Natural killer cell (primary cell): Measurements from ENCODE around the gene ANKH. TPM values are rescaled to one million over a fixed set of nuclear protein-coding genes. Genes with fewer than 3 reads are reported as not detected.
A peak's percentile ranks its signal among the peaks of the same experiment; 100 is the strongest.
"Not testable (repeated sequence)": the region's sequence is repeated elsewhere in the genome, so short reads cannot be mapped to it uniquely, and the experiment has no call there.

Source experiments
- ATAC-seq, 3 donors: fragments of 150-1000 bp in 2 of 3; fragments of 200-7000 bp in 1 of 3; cut with Tn5 transposase; 1 replicate in 1 of 3; 2 replicates in 2 of 3; pipeline ENCODE4 v1.10.0; 2021; ENCODE audit warnings: mild to moderate bottlenecking in 2 of 3, moderate library complexity in 2 of 3
- DNase-seq, 2 donors: peaks; one replicate each; pipeline versions ENCODE4 v3.0.0 to v3.0.0-alpha.2; 2013 to 2021; ENCODE audit warnings: mixed read lengths in 1 of 2
- H3K27ac ChIP-seq: one replicate; pipeline ENCODE4 v1.5.1; 2013; ENCODE audit warnings: mild to moderate bottlenecking, low read length
- H3K27me3 ChIP-seq: one replicate; pipeline ENCODE4 v1.6.1; 2013; ENCODE audit warnings: low read length; ENCODE audit not compliant: control insufficient read depth, insufficient read depth
- H3K36me3 ChIP-seq: one replicate; pipeline ENCODE4 v1.6.1; 2013; ENCODE audit warnings: low read length; ENCODE audit not compliant: control insufficient read depth, insufficient read depth
- H3K4me1 ChIP-seq: one replicate; pipeline ENCODE4 v1.6.1; 2013; ENCODE audit warnings: low read length; ENCODE audit not compliant: control insufficient read depth, insufficient read depth
- H3K4me3 ChIP-seq: one replicate; pipeline ENCODE4 v1.5.1; 2013; ENCODE audit warnings: low read length
- H3K9me3 ChIP-seq: one replicate; pipeline ENCODE4 v1.6.1; 2013; ENCODE audit warnings: low read length; ENCODE audit not compliant: control insufficient read depth, insufficient read depth
- H3K27ac Mint-ChIP-seq, 2 donors: one replicate each; pipeline ENCODE4 v1.8.0; 2022; ENCODE audit warnings: mild to moderate bottlenecking in 2 of 2, mixed read lengths in 2 of 2, moderate library complexity in 1 of 2
- H3K27me3 Mint-ChIP-seq, 2 donors: one replicate each; pipeline ENCODE4 v1.8.0; 2022; ENCODE audit warnings: low read depth in 2 of 2, mixed read lengths in 2 of 2
- H3K36me3 Mint-ChIP-seq: one replicate; pipeline ENCODE4 v1.8.0; 2022; ENCODE audit warnings: mixed read lengths
- H3K4me1 Mint-ChIP-seq, 2 donors: one replicate each; pipeline ENCODE4 v1.8.0; 2022; ENCODE audit warnings: mixed read lengths in 2 of 2
- H3K4me3 Mint-ChIP-seq: one replicate; pipeline ENCODE4 v1.8.0; 2022; ENCODE audit warnings: mild to moderate bottlenecking, moderate library complexity, mixed read lengths
- H3K9me3 Mint-ChIP-seq, 2 donors: one replicate each; pipeline ENCODE4 v1.8.0; 2022; ENCODE audit warnings: mixed read lengths in 2 of 2
- CTCF ChIP-seq: fragments of 200-600 bp; IDR thresholded peaks from one replicate; pipeline ENCODE4 v1.8.0; 2022; ENCODE audit warnings: antibody characterized with exemption
- WGBS: methylation state at CpG from one replicate; pipeline ENCODE4 v1.1.7; 2013; ENCODE audit warnings: missing lambda C conversion rate; ENCODE audit not compliant: insufficient coverage; 5-methylcytosine and 5-hydroxymethylcytosine counted together
- intact Hi-C: fragments of 100-400 bp; cut with micrococcal nuclease; formaldehyde crosslinking; loops from one replicate; pipeline ENCODE4 v1.14.2; 2022
- total RNA-seq, 4 donors: library from RNA; stranded (reverse); fragments of 120-200 nt in 1 of 4; gene quantifications; one replicate each; pipeline versions ENCODE4 v1.2.3 to v1.2.4, GENCODE V29; 2013 to 2022

Gene ANKH
- total RNA-seq = 10 to 100 TPM; 52.9 to 78.0 (median 63.8) TPM
- total RNA-seq (2013) = 30.8 TPM

- H3K4me1 ChIP-seq = peaks cover 22% of the 10 kb centered on the region
- peak; percentile 79 to 93 for DNase-seq
- peak within 1 kb of the TSS; percentile 66 for H3K4me3 ChIP-seq
- Mint-ChIP-seq H3K9me3 (no peaks in the 10 kb centered on the region), H3K4me1 (peaks cover 26 to 29% of the 10 kb centered on the region in 2 donors), H3K27ac (peak within 1 kb of the TSS; percentile 85 to 94), H3K27me3 (peaks cover 6 to 7% of the 10 kb centered on the region in 2 donors), H3K36me3 (no peaks in the 10 kb centered on the region), H3K4me3 (peak within 1 kb of the TSS; percentile 97)
- intact Hi-C loops = loop anchor here (1.0 to 5.0 kb wide), 3 partner anchors 62 to 204 kb away; no protein-coding TSS in a partner anchor
- H3K36me3 ChIP-seq = no peaks in the 10 kb centered on the region
- H3K27me3 ChIP-seq = peaks cover 3% of the 10 kb centered on the region
- H3K27ac ChIP-seq = peak within 1 kb of the TSS; percentile 74
- under 1% methylated on average over 115 of the region's 115 CpGs for WGBS
- TF ChIP-seq CTCF = no peak
- peak; percentile 86 to 97 (median 91) for ATAC-seq
- no peaks in the 10 kb centered on the region for H3K9me3 ChIP-seq
These were observed at the start of gene ANKH for GRCh38 chr5:14871214-14872069. ANKH (minus strand) TSS chr5:14871778; CDS start chr5:14871447, 331 bp downstream.

GRCh38 chr5:14920121-14920520 is 48.5 kb upstream of the ANKH start:
- no peak overlapping the region for H3K27ac Mint-ChIP-seq
- intact Hi-C loops = no loop called here
- H3K36me3 Mint-ChIP-seq = no peaks in the 10 kb centered on the region

GRCh38 chr5:14919106-14919505 is 47.5 kb upstream of the ANKH start:
- H3K27me3 ChIP-seq, H3K36me3 Mint-ChIP-seq, H3K9me3 ChIP-seq, H3K4me3 Mint-ChIP-seq, H3K27ac Mint-ChIP-seq, H3K4me3 ChIP-seq, ATAC-seq, H3K4me1 Mint-ChIP-seq, H3K9me3 Mint-ChIP-seq, DNase-seq, H3K27me3 Mint-ChIP-seq, H3K4me1 ChIP-seq, H3K36me3 ChIP-seq, intact Hi-C loops, H3K27ac ChIP-seq: not testable (repeated sequence)
- 98% methylated on average over 2 of the region's 2 CpGs for WGBS

More at GRCh38 chr5:14920121-14920520, 48.5 kb upstream of the ANKH start:
- Histone ChIP-seq H3K27ac (no peak overlapping the region), H3K9me3 (no peaks in the 10 kb centered on the region), H3K27me3 (no peaks in the 10 kb centered on the region), H3K4me3 (no peak overlapping the region), H3K4me1 (no peaks in the 10 kb centered on the region), H3K36me3 (no peaks in the 10 kb centered on the region)
- no peaks in the 10 kb centered on the region for H3K4me1 Mint-ChIP-seq
- DNase-seq (no peak), ATAC-seq (no peak)
- 70% methylated on average over 2 of the region's 3 CpGs for WGBS
- TF ChIP-seq CTCF = no peak
- no peaks in the 10 kb centered on the region for H3K9me3 Mint-ChIP-seq
- H3K27me3 Mint-ChIP-seq = peaks cover 3 to 8% of the 10 kb centered on the region in 2 donors
- no peak overlapping the region for H3K4me3 Mint-ChIP-seq

- Histone ChIP-seq H3K27me3 (no peaks in the 10 kb centered on the region), H3K4me3 (no peak overlapping the region), H3K36me3 (no peaks in the 10 kb centered on the region), H3K4me1 (no peaks in the 10 kb centered on the region), H3K27ac (no peak overlapping the region), H3K9me3 (no peaks in the 10 kb centered on the region)
- no peaks in the 10 kb centered on the region for H3K4me1 Mint-ChIP-seq
- no peaks in the 10 kb centered on the region for H3K9me3 Mint-ChIP-seq
- TF ChIP-seq CTCF = no peak
- intact Hi-C loops = no loop called here
- WGBS = 88% methylated on average over 2 of the region's 2 CpGs
- ATAC-seq (no peak), DNase-seq (no peak)
- H3K27ac Mint-ChIP-seq = no peak overlapping the region
- no peaks in the 10 kb centered on the region for H3K36me3 Mint-ChIP-seq
- H3K4me3 Mint-ChIP-seq = no peak overlapping the region
- H3K27me3 Mint-ChIP-seq = peaks cover 3 to 8% of the 10 kb centered on the region in 2 donors
These were observed 46.1 kb upstream of the ANKH start for GRCh38 chr5:14917719-14918118.
